Myocyte (in vitro differentiated cells): ENCODE results near the gene ZNF669. TPM values are rescaled to one million over a fixed set of nuclear protein-coding genes. Genes with fewer than 3 reads are reported as not detected.

ENCODE experiments used
- DNase-seq: peaks from one replicate; pipeline ENCODE4 v3.0.0-alpha.2; 2012; ENCODE audit warnings: low read depth
- total RNA-seq: library from RNA; depleted of rRNA; stranded (reverse); fragments of >200 nt; gene quantifications from 2 replicates; pipeline ENCODE4 v1.2.3, GENCODE V29; 2014

ZNF669 gene
- total RNA-seq, 1 donor from 2014 or later: 6.0 TPM

GRCh38 chr1:247077213-247077612 is 26.9 kb downstream of the ZNF669 start:
- no peak for DNase-seq

GRCh38 chr1:247070645-247071044 is 33.5 kb downstream of the ZNF669 start:
- DNase-seq: no peak

GRCh38 chr1:247064304-247064703 is 39.9 kb downstream of the ZNF669 start:
- DNase-seq: no peak

GRCh38 chr1:247060771-247061170 is 43.4 kb downstream of the ZNF669 start:
- DNase-seq: no peak

GRCh38 chr1:247056071-247056470 is 48.1 kb downstream of the ZNF669 start:
- DNase-seq: peak; percentile 2

- peak; percentile 28 for DNase-seq
These were observed 49.2 kb downstream of the ZNF669 start for GRCh38 chr1:247054992-247055415.

Other genes starting within 250 kb of the ZNF669 start
- gene AHCTF1, start 172.4 kb downstream of the ZNF669 start, total RNA-seq: 30.0 and 36.8 TPM in 2 replicates
- gene ZNF695, start 96.3 kb downstream of the ZNF669 start, total RNA-seq: 0.99 and 1.9 TPM in 2 replicates
- gene ZNF670, start 25.5 kb downstream of the ZNF669 start, total RNA-seq: 1.4 and 2.7 TPM in 2 replicates
- gene ZNF124, start 67.7 kb upstream of the ZNF669 start, total RNA-seq: 19.5 and 24.4 TPM in 2 replicates
- not detected in 2 replicates for gene VN1R5, start 151.7 kb upstream of the ZNF669 start, total RNA-seq
- gene ZNF496, start 227.5 kb upstream of the ZNF669 start, total RNA-seq: 35.9 and 50.9 TPM in 2 replicates